LHCN-M2 (cell line): ENCODE results near the gene CCNL1. TPM values are rescaled to one million over a fixed set of nuclear protein-coding genes. Genes with fewer than 3 reads are reported as not detected.

Experiments
- DNase-seq: peaks from one replicate; pipeline ENCODE4 v3.0.0-alpha.2; 2012; ENCODE audit warnings: low read depth
- total RNA-seq: library from RNA; depleted of rRNA; stranded (reverse); fragments of >200 nt; gene quantifications from 2 replicates; pipeline ENCODE4 v1.2.3, GENCODE V29; 2014

CCNL1 gene
- total RNA-seq, 1 experiment from 2014 or later, result 103 TPM

DNA sequence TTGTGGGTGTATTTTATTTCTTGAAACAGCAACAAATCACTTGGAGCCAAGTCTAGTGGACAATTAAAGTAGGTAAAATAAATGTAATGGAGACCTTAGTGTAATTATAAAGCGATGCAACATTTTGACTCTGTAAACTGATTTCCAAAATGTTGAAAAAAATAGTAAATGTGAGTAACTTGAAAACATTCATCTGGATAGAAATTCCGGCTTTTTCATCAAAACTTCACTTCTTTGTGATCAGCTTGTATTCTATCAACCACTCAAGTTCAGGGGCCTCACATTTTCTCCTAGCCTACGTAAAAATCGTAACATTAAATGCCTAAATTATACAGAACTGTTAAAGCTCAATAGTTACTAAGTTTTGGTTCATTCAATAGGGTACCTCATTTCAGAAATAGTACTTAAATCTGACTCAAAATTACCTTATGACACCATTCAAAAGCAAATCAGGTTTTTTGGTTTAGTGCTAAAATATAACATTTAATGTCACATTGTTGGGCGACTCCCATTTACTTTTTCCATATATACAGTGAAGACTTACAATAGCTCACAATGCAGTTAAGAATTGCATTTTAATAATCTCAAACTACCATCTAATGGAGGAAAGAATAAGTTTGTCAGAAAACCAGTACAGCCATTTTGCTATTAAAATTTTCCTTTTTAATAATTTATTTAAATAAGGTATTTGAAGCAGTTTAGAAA is 12.7 kb downstream of the CCNL1 start:
- DNase-seq, result no peak

DNA sequence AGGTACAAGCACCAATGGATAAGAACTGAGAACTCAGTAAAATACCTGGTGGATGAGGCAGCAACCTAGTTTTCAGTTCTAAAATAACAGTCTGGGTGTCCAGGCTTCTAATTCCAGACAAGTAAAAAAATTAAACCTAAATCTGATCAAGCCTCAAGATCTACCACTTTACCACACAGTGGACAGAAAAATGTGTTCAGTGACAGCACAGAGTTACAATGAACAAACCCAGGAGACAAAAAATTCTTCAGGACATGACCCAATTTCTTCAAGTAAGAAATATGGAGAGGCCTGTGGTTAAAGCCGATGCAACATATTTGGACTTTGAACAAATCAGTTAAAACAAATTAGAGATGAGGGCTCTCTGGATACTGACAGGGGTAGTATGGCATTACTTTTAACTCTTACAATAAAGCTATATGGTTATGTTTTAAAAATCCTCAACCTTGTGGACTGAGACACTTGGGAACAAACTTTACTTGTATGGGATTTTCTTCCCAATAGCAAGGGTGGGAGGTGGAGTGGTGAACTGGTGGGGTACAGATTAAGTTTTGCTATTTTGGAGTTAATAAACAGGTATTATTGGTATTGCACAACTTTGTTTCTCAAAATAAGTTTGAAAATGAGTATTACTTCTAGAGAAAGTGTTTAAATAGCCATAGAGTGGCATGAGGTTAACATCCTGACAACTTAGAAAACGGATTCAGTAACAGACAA is 14.2 kb downstream of the CCNL1 start:
- DNase-seq, result no peak

DNA sequence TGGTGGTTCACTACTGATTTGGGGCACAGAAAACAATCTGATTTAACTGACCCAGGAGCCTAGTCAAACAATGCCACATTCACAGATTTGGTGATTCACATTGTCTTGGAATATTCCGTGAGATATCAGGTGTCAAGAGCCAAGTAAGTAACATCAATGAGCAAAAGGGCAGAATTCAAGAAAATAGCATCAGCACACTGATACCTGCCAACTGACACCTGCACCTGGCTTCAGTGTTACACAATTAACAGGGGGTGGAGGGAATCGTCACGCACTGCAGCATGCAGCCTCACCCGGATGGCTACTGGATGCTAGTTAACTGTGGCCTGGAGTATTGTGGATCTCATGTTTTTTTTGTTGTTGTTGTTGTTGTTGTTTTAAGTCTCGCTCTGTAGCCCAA is 17.6 kb downstream of the CCNL1 start:
- DNase-seq, result no peak

DNA sequence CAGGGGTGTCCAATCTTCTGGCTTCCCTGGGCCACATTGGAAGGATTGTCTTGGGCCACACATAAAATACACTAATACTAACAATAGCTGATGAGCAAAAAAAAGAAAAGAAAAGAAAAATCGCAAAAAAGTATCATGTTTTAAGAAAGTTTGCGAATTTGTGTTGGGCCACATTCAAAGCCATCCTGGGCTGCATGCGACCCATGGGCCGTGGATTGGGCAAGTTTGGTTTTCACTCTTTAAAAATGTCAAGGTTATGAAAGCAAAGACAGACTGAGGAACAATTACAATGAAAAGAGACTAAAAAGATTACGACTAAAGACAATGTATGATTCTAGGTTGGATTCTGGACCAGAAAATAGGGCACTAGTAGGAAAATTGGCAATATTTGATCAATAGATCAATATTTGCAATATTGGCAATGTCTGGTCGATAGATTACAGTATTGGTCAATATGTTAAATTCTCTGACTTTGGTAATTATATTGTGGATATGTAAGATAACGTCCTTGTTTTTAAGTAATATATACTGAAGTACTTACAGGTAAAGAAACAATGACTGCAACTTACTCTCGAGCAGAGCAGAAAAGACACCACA is 19.9 kb downstream of the CCNL1 start:
- no peak for DNase-seq

DNA sequence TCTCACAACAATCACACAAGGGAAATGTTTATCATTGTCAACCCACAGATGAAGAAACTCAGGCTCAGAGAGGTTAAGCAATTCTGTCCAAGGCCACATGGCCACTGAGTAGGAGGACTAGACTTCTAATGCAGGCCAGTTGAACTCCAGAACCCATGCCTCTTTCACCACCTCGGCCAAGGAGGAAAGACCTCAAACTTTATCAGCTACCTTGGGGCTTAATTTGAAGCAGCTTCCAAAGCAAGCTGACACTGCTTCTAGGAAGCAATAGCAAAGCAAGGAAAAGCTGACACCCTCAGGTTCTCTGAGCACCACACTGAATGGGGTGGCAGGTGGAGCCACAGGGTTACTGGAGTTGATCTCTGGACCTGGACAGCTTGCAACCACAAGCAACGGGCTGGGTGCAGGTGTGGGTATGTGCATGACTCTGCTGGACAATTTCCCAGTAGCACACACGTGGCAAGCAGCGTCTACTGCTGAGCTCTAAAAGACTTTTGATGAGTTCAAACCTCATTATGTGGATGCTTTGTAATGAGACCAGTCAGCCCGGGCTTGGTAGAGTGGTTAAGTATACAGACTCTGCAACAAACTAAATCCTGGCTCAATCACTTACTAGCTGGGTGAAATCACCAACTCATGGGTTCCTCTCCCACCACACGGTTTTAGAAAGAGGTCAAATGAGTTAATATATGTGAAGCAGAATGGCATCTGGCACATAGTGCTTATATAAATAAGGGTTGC is 23.1 kb downstream of the CCNL1 start:
- DNase-seq, result no peak

DNA sequence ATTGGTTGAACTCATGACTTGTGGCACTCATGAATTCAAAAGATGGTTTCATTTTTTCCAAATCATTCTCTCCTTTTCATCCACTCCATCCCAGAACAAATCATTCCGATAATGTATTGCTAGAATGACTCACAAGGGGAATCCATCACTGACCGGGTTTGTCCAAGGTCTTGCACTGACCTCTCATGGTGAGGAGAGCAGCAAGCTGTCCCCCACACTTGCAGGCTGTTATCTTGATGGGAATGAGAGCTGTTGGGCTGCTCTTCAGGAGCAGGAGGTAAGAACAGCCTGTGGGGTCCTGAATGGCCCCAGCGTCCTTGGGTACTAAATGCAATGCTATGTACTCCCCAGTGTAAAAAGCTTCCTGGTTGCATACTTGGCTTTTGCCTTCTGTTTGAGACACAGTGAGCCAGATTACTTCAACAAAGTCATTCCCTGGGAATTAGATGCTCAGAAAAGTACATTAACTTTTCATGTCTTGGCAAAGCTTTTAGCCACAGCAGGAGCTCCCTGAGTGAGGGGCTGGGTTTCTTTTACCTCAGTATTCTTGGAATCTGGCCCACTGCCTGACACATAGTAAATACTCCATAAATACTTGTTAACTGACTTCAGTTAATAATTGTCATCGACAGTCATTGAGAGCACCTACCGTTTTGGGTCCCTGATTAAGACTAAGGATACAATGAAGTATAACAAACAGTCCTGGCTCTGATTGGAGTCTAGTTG is 24.1 kb downstream of the CCNL1 start:
- DNase-seq, result peak; percentile 74

DNA sequence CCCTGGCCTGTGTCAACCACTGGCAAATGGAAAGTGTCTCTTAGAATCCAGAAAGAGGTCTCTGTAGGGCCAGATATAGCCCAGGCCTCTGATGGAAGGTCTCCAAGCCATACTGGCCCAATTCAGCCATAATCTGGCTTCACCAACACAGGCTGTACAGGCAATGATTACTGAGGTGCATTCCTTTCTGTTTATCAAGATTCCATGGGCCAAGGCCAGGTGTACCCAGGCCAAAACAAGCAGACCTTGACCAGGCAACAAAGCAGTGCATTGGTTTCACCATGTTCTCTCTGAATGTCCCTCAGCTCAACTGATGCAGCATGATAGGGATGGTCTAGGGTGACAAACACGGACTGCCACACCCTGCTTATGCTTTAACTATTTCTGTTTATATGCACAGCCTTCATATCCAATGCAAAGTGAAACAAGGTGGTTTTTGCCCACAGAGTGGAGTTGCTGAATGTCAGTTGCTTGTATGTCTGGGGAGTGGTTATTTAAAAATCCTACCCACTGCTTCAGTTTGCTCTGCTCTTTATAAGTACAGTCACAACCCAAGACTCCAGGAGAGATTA is 25.2 kb downstream of the CCNL1 start:
- DNase-seq, result peak; percentile 66

DNA sequence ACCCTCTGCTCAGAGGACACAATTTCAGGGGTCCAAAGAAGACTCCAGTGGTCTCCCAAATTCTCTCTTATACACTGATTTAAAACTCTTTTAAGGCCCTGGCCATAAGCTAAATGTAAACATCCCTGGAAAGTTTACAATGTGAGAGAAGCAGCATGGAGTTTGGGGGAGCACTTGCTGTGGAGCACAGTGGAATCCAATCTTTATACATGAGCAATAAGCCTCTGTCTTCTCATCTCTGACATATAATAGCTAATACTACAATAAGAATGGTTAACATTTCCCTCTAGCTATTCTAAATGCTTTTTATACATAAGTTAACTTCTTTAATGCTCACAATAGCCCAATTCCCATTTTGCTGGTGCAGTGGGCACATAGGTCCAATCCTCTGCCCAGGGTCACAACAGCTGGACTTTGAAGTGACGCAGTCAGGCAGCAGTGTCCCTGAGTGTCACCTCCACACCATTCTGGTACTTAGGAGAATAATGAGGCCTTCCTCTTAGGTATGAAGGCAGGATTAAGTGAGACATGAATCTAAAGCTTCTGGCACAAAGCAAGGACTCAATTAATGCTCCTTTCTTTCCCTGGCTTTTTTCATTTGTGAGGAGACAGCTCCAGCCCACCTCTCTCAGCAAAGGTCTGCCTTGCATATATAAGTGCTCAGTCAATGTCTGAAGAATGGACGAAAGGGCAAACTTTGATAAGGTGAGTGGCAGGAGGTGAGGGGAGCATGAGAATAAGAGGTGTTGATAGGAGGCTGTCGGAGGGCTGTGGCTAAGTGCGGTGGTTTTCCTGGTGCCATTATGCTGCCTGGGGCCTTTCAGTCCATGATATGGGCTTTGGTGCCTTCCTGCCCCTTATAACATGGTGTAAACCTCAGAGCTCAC is 26.3 kb downstream of the CCNL1 start:
- DNase-seq, result no peak

DNA sequence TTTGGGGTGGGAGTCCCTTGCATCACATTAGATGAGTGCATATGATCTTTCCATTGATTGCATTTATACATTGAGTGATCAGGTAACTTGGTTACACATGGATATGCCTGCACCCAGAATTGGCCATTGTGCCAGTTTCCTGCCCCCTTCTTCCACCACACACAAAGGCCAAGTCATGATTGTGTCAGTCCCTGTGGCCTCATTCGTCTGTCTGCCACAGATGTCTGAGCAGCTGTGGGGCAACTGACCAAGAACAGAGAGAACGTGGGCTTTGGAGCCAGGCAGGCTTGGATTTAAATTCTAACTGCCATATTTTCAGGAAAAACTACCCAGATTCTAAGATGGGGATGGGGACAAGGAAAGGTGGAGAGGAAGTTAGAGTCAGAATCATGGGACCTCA is 27.0 kb downstream of the CCNL1 start:
- DNase-seq, result peak; percentile 90

DNA sequence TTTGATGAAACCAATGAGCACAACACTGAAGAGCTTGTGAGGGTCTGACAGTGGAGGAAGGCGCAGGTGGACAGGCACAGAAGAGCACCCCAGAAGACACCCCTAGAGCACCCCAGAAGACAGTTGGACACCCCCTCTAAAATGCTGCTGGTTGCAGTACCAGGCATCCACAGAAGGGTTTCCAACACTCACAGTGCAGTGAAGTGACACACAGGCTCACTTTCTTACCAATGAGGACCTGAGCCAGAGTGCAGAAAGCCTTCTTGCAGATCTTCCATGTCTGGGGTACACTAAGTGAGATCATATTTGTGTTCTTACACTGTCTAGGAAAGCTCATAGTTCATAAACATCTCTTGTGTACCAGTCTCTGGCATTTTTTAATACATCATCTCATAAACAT is 27.6 kb downstream of the CCNL1 start:
- DNase-seq, result no peak

DNA sequence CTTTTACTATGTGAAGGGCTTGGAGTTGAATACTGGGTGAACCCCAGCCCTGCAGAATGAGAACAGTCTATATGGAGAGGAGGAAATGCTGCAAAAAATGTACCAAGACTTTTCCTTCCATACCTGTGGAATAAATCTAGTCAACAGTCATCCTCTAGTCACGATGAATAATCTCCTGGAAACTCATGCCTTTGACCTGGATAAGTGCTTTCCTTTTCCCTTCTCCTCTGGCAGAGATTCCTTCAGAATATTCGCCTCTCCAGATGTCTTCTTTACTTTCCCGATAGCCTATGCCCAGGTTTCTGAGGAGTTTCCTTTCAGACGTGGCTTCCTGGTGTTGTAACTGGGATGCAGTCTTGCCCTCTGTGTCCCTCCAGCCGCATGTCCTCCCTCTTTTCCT is 28.1 kb downstream of the CCNL1 start:
- peak; percentile 59 for DNase-seq

DNA sequence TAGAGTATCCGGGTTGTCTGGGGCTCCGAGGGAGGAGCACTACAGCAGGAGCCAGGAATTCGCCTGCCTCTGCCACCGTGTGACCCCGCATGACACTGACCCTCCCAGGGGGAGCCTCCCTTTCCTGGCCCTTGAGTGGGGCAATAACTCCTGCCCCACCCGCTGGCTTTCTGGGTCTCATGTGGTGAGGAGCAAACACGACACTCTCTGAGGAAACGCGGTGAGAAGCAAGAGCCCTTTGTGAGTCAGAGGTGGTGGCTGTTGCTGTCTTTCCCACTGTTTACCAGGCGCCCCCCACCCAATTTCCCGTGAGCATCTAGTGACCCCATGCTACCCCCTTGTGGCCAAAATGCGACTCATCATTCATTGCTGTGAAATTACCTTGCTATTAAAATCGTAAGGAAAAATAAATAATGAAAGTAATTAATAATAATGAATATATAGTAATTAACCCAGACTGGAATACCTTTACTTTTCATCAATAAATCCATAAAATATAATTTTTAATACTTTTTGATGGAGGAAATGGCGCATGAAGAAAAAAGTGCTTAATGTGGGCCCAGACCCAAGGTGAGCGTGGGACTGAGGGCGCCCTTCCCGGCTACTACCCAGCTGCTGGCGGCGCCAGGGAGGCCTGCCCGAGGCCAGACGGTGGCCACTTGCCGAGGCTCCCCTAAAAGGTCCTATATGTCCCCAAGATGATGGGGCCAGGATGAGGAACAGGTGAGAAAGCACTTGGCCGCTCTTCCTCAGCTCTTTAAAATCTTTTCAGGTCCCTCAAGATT is 29.3 kb downstream of the CCNL1 start:
- DNase-seq, result peak; percentile 97

DNA sequence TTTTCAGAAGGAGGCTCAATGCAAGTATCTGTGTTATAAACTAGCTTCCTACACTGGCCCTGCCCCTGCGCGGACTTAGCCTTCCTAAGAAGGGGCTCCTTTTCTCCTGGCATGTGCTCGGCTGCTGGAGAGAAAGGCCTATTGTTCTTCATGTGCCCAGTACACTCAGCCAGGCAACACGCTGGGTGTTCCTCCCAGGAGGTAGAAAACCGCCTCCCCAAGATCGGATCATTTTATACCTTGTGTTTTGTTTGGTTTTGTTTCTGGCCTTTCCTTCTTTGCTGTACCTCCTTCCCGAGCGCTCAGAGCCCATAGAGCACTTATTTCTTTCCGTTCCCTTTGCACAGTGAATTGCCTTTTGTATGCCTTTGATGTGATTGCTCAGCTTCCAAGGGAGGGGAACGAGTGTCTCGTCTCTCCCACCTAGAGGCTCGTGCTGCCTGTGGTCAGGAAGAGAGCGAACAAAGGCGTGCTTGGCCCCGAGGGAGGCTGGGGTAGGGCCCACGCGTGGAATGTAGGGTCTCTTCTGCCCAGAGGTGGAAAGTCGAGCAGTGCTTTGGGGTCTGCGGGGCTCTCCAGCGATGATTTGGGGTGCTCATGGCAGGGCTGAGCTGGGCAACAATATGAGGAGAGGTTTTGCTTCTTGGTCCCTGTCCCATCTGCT is 30.0 kb downstream of the CCNL1 start:
- DNase-seq, result peak; percentile 64

DNA sequence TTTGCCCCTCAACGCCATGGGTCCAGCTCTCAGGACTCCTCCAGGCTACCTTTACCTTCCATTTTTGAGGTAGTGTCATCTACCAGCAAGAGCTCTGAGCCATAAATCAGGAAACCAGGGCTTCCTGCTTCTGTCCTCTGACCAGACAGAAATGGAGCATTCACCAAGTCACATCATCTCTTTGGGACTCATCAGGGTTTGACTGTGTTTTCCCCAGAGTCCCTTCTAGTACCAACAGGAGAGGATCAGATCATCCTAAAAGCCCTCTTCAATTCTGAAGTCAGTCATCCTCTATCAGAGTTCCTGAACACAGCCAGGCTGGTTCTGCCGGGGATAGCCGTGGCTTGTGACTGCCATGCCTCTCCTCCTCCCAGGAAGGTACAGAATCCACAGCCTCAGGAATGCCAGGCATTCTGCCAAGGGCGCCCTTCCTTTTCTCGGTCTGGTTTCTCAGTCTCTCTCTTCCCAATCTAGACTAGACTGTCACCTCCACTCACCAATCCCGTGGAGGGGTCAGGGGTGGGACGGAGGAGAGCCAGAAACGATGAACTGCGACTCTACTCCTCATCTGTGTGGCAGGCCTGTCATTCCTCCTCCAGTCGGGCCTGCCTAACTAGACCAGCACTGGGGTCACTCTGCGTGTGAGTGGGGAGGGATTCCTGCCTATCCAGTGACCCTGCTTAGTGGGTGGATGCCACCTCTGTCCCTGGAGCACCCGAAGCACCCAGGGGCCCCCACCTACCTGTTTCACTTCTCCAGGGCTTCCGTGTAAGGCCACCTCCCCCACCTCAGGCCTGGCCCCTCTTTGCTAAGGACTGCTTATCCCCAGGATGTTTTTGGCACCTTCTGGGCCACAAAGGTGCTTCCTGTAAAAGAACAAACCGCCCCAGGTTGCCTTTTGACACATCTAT is 30.9 kb downstream of the CCNL1 start:
- peak; percentile 75 for DNase-seq

DNA sequence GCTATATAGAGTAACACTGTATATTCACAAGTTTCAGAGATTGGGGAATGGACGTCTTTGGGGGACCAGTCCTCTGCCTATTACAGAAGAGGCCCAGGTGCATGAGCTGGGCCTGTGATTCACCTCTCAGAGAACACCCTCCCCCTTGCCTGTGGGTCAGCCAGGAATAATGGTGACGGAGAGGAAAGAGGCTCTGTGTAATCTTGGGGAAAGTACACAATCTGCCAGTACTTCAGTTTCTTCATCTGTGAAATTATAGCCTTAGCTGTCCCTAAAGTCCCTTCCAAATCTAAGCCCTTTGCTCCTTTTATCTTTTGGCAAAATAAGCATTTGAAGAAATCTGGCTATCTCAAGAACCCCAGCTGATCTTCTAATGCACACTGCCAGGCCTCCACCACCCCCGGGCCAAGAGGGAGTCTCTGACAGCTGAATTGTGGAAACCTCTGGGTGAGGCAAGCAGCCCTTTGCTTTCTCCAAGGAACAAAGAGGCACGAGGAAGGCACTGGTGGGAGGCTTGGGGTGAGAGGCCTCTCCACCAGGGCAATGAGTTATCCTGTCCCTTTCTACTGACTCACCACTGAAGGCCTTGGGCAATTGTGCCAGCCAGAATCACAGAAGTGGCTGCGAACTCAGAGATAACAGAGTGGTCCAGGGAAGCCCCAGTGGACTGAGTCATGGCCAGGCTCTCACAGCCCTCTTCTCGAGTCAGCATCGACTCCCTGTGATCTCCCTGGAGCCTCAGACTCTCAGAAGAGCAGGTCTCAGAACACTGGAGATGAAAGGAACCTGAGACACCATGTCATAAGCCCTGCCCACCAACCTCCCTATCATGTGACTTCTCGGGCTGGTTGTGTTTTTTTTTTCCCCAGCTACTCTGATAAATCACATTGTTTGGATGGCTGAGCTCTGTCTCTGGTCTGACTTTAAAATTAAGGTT is 31.8 kb downstream of the CCNL1 start:
- DNase-seq, result peak; percentile 99

DNA sequence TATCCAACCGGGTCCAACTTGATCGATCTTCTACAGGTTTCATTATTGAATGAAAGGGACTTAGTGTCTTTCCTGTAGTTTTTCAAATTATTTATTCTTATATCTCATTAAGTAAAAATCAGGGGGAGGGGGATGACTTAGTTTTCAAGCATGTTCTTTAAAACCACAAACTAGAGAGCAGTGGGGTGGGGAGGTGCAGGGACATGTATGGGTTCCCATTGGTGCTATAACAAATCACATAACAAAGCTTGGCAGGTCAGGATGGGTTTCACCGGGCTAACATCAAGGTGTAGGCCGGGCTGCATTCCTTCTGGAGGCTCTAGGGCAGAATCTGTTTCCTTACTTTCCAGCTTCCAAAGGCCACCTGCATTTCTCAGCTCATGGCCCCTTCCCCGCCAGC is 32.7 kb downstream of the CCNL1 start:
- DNase-seq, result no peak

DNA sequence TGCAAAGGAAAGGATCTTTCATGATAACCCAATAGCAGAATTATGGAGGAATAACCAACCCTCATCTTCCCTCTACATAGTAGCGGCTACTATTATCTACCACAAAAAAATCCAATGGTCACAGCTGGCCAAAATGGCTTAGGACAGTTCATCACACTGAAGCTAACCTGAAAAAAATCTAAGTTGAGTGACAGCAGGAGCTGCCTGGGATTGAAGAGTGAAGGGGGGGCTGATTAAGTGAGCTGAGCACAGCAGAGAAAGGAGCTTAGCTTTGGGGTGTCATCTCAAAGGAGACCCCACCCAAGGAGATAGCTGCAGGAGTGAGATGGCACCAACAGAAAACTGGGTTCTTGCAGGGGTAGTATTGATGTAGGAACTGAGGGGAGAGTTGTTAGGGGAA is 33.6 kb downstream of the CCNL1 start:
- no peak for DNase-seq
